Fibroblast of skin of scalp (primary cell): ENCODE measurements around the gene CD68. TPM values are rescaled to one million over a fixed set of nuclear protein-coding genes. Genes with fewer than 3 reads are reported as not detected.

Source experiments
- DNase-seq: peaks from one replicate; pipeline ENCODE4 v3.0.0-alpha.2; 2013
- polyA plus RNA-seq, 2 experiments: library from polyadenylated mRNA; unstranded; fragments of 120-200 nt; gene quantifications; one replicate each; pipeline ENCODE4 v1.2.1, GENCODE V29; 2013; ENCODE audit not compliant: insufficient read length in 2 of 2

The CD68 gene
- polyA plus RNA-seq (2013, experiment 1 of 2; ENCODE audit: insufficient read length) = 19.8 TPM
- polyA plus RNA-seq (2013, experiment 2 of 2; ENCODE audit: insufficient read length) = 19.2 TPM

GRCh38 chr17:7579001-7579833 lies at the start of gene CD68:
CD68 (plus strand) TSS chr17:7579638; CDS start chr17:7579678, 40 bp downstream.
- DNase-seq = peak; percentile 87

- no peak for DNase-seq
Measured at GRCh38 chr17:7530023-7530900, 49.2 kb upstream of the CD68 start.

GRCh38 chr17:7538050-7538449 lies 41.4 kb upstream of the CD68 start:
- DNase-seq = no peak

GRCh38 chr17:7538891-7539545 lies 40.4 kb upstream of the CD68 start:
- DNase-seq = no peak

- no peak for DNase-seq
Measured at GRCh38 chr17:7541074-7541621, 38.3 kb upstream of the CD68 start.

GRCh38 chr17:7544911-7545310 lies 34.5 kb upstream of the CD68 start:
- DNase-seq = no peak

GRCh38 chr17:7548585-7549400 lies 30.6 kb upstream of the CD68 start, which contains the start of gene TNFSF12:
TNFSF12 (plus strand) TSS chr17:7549058; CDS start chr17:7549154, 96 bp downstream.
- DNase-seq = peak; percentile 47

GRCh38 chr17:7549401-7550055 lies 29.9 kb upstream of the CD68 start:
- DNase-seq = no peak

- DNase-seq = no peak
Measured at GRCh38 chr17:7550344-7550743, 29.1 kb upstream of the CD68 start.

GRCh38 chr17:7551396-7551795 lies 28.0 kb upstream of the CD68 start:
- DNase-seq = no peak

GRCh38 chr17:7552621-7553051 lies 26.8 kb upstream of the CD68 start:
- DNase-seq = no peak

GRCh38 chr17:7553356-7553755 lies 26.1 kb upstream of the CD68 start:
- no peak for DNase-seq

- DNase-seq = no peak
Measured at GRCh38 chr17:7555320-7555948, 24.0 kb upstream of the CD68 start.

GRCh38 chr17:7556627-7557026 lies 22.8 kb upstream of the CD68 start:
- DNase-seq = no peak

- DNase-seq = no peak
Measured at GRCh38 chr17:7557147-7557764, 22.2 kb upstream of the CD68 start.

- DNase-seq = no peak
Measured at GRCh38 chr17:7557775-7558543, 21.5 kb upstream of the CD68 start.

- DNase-seq = no peak
Measured at GRCh38 chr17:7558544-7559319, 20.7 kb upstream of the CD68 start, which contains the start of gene TNFSF13. TNFSF13 (plus strand) TSS chr17:7558750; CDS start chr17:7559040, 290 bp downstream.
